NCI-H2196 treated with DMSO at 0.1 percent for 48 hours (cell line): ENCODE measurements around the gene COX4I2.
A peak's percentile ranks its signal among the peaks of the same experiment; 100 is the strongest.

Source experiments
- DNase-seq: peaks from one replicate; lab custom pipeline; 2025; ENCODE audit not compliant: unreplicated experiment; lab: John Stamatoyannopoulos, UW

The COX4I2 gene

DNA sequence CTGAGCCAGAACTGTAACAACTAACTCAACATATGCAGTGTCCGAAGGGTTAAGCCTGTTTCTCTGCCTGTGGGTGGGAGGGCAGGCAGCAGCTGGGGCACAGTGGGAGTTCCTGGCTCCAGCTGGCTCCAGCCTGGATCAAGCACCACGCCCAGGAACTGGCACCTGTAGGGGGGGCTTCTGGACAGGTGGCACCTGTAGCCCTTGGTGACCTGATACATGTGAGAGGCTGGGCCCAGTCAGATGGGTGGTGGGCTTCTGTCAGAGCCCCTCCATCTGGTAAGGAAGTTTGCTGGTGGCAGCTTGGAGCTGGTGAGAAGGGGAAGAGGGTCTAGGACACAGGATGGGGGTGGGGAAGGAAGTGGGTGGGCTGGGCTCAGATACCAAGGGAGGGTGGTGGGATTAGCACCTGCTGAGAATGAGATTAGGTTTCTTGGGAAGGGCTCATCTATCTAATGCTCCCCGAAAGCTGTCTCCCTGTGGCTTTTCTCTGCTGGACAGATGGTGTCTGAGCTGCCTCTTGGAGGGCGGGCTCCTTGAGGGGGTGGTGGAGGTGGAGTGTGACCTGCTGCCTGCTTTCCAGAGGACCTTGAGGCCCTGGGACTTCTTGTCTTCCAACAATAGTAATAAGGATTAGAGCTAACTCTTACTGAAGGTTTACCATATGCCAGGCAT, 56.4 kb downstream of the COX4I2 start:
- peak; percentile 48 for DNase-seq
